Measurements from ENCODE around the gene MYCBP2. TPM values are rescaled to one million over a fixed set of nuclear protein-coding genes. Genes with fewer than 3 reads are reported as not detected.
"Not testable (repeated sequence)": the region's sequence is repeated elsewhere in the genome, so short reads cannot be mapped to it uniquely, and the experiment has no call there.

Gene MYCBP2
- total RNA-seq, 1 experiment from 2014 or later: 6.1 TPM

DNA sequence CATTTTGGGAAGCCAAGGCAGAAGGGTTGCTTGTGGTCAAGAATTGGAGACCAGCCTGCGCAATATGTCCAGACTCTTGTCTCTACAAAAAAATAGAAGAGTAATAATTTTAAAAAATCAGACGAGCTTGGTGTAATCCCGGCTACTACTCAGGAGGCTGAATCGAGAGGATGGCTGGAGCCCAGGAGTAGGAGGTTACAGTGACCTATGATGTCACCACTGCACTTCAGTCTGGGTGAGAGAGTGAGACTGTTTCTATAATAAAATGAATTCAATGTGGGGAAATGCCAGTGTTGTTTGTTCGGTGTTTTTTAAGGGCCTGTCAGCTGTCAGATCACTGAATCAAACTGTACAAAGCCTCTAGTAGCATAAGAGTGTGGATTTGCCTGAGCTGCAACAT is 298.7 kb downstream of the MYCBP2 start:
- in situ Hi-C loops (cut with HindIII; ENCODE audit: low pct_unique_long_range_greater_than_20kb, low sequenced_read_pairs): no loop called here
- peak; percentile 8 for DNase-seq (ENCODE audit: low read depth)

DNA sequence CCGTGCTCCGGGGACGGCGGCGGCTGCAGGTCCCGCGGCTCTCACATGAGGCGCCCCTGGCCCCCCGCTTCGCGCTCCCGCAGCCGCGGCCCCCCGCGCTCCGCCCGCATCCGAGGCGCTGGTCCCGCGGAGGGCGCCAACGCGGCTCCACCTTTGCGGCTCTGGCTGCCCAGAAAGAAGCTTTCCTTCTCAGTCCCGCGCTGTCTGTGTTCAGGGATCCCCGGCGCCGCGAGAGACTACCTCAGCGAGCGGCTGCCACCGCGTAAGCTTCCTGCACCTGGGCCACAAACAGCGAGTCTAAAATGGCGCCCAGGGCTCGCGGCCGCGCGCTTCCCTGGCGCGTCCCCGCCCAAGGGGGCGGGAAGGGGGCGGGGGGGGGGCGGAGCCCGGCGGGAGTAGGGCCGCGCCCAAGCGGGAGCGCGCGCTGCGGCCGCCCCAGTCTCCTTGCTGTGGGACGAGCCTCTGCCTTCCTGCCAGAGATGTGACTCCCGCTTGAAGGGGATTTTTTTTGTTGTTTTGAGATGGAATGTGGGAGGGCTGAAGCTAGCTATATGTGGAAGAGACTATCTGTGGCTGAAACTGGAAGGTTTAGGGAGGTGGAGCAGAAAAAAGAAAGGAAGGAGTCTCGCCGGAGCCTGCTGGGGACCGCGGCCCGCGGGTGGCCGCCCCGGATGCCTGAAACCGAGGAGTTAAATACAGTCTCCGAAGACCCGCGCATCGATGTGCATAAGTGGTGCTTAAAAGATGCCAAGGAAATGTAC is 299.9 kb downstream of the MYCBP2 start, which contains the start of gene FBXL3:
Gene FBXL3 (minus strand): TSS at position 299 of the 761 bp plus-strand sequence. CDS start 5,299 bp downstream, outside the sequence.
- in situ Hi-C loops (cut with HindIII; ENCODE audit: low pct_unique_long_range_greater_than_20kb, low sequenced_read_pairs): no loop called here
- DNase-seq (ENCODE audit: low read depth): peak; percentile 75

DNA sequence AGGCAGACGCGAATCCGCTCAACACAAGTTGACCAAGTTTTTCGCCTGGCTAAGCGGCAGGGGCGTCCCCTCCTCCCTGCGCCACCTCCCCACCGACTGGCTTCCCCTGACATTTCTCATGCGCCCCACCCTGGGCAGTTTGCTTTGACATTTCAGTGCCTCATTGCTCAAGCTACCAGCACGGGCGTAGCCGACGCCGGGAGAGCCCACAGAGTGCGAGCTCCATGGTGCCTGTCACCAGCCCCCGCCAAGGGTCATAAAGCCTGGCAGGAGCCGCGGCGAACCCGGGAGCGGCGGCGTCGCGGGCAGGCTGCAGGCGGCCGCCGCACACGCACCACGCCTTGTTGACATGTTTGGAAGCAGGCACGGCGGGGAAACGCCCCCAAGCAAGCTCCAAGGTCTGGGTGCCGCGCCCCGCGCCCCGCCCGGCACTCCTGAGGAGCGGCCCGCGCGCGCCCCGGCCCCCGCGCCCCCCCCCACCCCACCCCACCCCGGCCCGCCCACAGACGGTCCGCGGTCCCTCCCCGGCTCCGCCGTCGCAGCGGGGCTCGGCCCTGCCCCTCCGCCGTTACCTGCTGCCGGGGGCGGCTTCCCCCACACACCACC is 300.5 kb downstream of the MYCBP2 start:
- in situ Hi-C loops (cut with HindIII; ENCODE audit: low pct_unique_long_range_greater_than_20kb, low sequenced_read_pairs): no loop called here
- peak; percentile 72 for DNase-seq (ENCODE audit: low read depth)

- no peak for DNase-seq (ENCODE audit: low read depth)
- in situ Hi-C loops (cut with HindIII; ENCODE audit: low pct_unique_long_range_greater_than_20kb, low sequenced_read_pairs): no loop called here
These were observed 304.6 kb downstream of the MYCBP2 start for GRCh38 chr13:77022341-77022740.

- in situ Hi-C loops (cut with HindIII; ENCODE audit: low pct_unique_long_range_greater_than_20kb, low sequenced_read_pairs): no loop called here
- DNase-seq (ENCODE audit: low read depth): no peak
These were observed 307.1 kb downstream of the MYCBP2 start for GRCh38 chr13:77019756-77020155.

GRCh38 chr13:77016888-77017623 is 309.8 kb downstream of the MYCBP2 start:
- in situ Hi-C loops (cut with HindIII; ENCODE audit: low pct_unique_long_range_greater_than_20kb, low sequenced_read_pairs): no loop called here
- DNase-seq (ENCODE audit: low read depth): no peak

GRCh38 chr13:77016251-77016812 is 310.6 kb downstream of the MYCBP2 start:
- DNase-seq (ENCODE audit: low read depth): no peak
- in situ Hi-C loops (cut with HindIII; ENCODE audit: low pct_unique_long_range_greater_than_20kb, low sequenced_read_pairs): no loop called here

- in situ Hi-C loops (cut with HindIII; ENCODE audit: low pct_unique_long_range_greater_than_20kb, low sequenced_read_pairs): no loop called here
- no peak for DNase-seq (ENCODE audit: low read depth)
These were observed 311.8 kb downstream of the MYCBP2 start for GRCh38 chr13:77014906-77015685.

DNA sequence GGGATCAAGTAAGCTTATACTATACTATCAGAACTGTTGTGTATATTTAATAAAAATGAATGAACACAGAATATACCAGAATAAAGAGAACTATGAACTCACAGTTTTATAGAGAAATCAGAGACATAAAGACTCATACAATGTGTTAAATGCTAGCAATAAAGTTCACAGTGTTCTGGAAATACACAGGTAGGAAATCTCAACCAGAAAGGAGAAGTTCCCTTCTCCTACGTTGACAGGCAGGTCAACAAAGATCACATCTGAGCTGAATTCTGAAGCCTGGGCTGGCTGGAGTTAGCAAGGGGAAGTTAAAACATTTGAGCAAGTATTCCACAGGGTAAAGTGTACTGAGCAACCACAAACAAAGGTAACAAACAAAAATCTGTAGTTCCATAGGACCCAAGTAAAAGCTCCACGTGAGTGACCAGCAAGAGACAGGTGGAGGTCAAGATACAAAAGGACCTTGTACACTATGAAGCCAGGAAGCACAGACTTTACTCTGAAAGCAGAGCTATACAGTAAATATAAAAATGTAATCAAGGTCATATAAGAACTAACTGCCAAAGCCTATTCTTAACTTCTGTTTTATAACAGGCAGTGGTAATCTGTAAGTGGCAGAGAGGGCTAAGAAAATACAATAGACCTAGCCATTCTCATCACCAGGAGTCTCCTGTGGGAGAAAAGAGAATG is 312.9 kb downstream of the MYCBP2 start:
- DNase-seq (ENCODE audit: low read depth): no peak
- in situ Hi-C loops (cut with HindIII; ENCODE audit: low pct_unique_long_range_greater_than_20kb, low sequenced_read_pairs): no loop called here

DNA sequence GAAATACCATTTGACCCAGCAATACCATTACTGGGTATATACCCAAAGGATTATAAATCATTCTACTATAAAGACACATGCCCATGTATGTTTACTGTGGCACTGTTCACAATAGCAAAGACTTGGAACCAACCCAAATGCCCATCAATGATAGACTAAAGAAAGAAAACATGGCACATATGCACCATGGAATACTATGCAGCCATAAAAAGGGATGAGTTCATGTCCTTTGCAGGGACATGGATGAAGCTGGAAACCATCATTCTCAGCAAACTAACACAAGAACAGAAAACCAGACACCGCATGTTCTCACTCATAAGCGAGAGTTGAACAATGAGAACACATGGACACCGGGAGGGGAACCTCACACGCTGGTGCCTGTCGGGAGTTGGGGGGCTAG is 317.2 kb downstream of the MYCBP2 start:
- DNase-seq (ENCODE audit: low read depth); in situ Hi-C loops (cut with HindIII; ENCODE audit: low pct_unique_long_range_greater_than_20kb, low sequenced_read_pairs): not testable (repeated sequence)

DNA sequence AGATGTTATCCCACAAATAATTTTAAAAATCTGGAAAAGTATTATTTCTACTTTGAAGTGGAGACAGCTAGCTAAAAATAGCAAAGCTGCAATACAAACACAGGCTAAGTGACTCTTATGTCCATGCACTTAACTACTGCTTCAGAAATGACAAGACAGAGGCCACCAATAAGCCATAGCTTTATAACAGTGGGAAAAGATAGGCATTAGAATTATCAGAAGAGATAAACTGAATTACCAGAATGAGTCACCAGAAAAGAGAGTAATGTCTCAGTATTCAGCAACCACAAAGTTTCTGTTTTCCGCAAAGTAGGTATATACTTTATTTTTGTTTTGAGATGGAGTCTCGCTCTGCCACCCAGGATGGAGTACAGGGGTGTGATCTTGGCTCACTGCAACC is 317.9 kb downstream of the MYCBP2 start:
- in situ Hi-C loops (cut with HindIII; ENCODE audit: low pct_unique_long_range_greater_than_20kb, low sequenced_read_pairs): no loop called here
- DNase-seq (ENCODE audit: low read depth): no peak

GRCh38 chr13:77008337-77008736 is 318.6 kb downstream of the MYCBP2 start:
- in situ Hi-C loops (cut with HindIII; ENCODE audit: low pct_unique_long_range_greater_than_20kb, low sequenced_read_pairs); DNase-seq (ENCODE audit: low read depth): not testable (repeated sequence)

- DNase-seq (ENCODE audit: low read depth): peak; percentile 4
- in situ Hi-C loops (cut with HindIII; ENCODE audit: low pct_unique_long_range_greater_than_20kb, low sequenced_read_pairs): no loop called here
These were observed 324.2 kb downstream of the MYCBP2 start for GRCh38 chr13:77002590-77003190.

GRCh38 chr13:77001963-77002587 is 324.8 kb downstream of the MYCBP2 start:
- no peak for DNase-seq (ENCODE audit: low read depth)
- in situ Hi-C loops (cut with HindIII; ENCODE audit: low pct_unique_long_range_greater_than_20kb, low sequenced_read_pairs): no loop called here

DNA sequence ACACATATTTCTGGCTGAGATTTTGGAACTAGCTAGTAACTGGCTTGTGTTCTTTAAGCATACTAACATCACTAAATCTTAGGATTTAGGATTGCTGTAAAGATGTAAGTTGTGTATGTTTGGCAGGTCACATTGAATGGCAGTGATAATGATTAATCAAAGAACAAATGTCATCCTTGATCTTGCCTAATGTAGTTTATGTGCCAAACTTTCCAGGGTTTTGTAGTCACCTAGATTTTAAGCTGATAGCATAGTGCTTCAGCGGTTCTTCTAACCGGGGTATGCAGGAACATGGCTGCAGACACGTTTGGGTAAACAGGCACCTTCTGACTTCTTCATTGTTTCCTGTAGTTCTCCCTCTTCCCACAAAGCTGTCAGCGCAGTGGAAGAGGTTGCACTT is 325.4 kb downstream of the MYCBP2 start:
- in situ Hi-C loops (cut with HindIII; ENCODE audit: low pct_unique_long_range_greater_than_20kb, low sequenced_read_pairs): no loop called here
- DNase-seq (ENCODE audit: low read depth): no peak

DNA sequence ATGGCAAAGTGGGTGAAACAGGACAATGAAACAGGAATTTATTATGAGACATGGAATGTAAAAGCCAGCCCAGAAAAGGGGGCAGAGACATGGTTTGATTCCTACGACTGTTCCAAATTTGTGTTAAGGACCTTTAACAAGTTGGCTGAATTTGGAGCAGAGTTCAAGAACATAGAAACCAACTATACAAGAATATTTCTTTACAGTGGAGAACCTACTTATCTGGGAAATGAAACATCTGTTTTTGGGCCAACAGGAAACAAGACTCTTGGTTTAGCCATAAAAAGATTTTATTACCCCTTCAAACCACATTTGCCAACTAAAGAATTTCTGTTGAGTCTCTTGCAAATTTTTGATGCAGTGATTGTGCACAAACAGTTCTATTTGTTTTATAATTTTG is 326.4 kb downstream of the MYCBP2 start:
- in situ Hi-C loops (cut with HindIII; ENCODE audit: low pct_unique_long_range_greater_than_20kb, low sequenced_read_pairs): no loop called here

More for the DNA sequence above, 326.4 kb downstream of the MYCBP2 start:
- no peak for DNase-seq (ENCODE audit: low read depth)
